GOT3 (cell line): ENCODE data around the gene MTUS2.

Experiments
- DNase-seq: peaks from one replicate; lab custom pipeline; 2025; ENCODE audit warnings: mixed read lengths; lab: John Stamatoyannopoulos, UW

Gene MTUS2

DNA sequence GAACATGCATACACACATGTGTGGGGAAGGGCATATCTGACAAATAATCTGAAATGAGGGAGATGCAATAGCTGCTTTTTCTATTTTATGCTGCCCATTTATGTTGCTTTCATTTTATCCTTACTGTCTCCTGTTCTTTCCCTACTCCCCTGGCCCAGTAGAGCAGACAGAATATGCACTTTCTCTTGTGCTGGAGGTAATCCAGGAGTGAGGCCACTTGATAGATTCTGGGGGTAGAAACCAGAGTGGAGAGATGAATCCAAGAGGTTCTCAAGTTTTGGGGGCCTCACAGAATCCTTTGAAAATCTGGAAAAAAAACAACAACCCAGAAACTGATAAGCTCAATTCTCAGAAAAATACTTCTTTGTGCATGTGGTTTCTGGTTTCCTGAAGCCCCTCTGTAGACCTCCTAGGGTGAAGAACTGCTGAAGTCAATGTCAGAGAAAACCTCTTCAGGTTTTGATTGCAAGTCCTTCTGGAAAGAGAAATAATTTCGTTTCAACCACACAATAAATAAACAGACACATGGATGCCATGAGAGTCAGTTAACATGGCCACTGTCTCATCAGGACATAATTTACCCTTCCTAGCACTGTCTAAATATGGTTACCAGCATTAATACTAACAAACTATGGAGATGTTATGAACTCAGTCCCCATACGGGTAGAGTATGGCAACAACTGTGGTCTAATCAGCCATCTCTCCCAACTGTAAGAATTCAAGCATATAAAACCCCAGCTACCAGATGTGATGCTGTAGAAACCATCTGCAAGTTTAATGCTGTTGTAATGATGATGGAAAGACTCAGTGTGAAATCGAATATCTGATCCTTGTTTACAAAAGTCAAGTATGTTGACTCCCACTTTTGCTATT lies 419.8 kb downstream of the MTUS2 start:
- no peak for DNase-seq

GRCh38 chr13:29254626-29255370 lies 434.7 kb downstream of the MTUS2 start:
- no peak for DNase-seq

DNA sequence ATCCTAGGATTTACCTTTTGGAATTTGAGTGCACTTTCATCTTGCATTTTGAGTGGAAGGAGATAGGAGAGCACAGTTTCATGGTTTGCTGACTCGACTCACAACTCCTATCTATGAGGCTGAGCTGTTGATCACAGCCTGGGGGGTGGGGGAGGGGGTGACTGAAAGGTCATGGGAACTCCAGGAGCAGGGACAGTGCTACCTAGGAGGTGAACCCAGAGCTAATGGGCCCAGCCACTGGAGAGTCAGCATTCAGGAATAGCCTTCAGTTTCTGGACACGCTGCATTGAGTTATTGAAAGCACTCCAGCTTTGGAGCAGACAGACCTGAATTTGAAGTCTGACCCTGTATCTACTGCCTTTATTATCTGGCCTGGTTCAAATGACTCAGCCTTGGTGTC lies 435.4 kb downstream of the MTUS2 start:
- no peak for DNase-seq

DNA sequence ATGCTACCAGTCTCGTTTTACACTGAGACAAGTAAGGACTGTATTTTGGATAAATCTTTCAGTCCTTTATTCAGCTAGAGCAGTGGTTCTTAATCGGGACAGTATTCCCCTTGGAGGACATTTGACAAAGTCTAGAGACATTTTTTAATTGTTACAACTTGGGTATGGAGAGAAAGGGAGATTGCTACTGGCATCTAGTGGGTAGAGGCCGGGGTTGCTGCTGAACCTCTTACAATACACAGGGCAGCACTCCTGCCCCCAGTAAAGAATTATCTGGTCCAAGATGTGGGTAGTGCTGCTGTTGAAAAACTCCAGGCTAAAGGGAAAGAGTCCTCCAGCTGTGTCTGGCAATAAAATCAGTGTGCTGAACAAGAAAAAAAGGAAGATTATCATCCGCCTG lies 440.5 kb downstream of the MTUS2 start:
- DNase-seq: no peak

GRCh38 chr13:29266261-29266660 lies 446.1 kb downstream of the MTUS2 start:
- no peak for DNase-seq

DNA sequence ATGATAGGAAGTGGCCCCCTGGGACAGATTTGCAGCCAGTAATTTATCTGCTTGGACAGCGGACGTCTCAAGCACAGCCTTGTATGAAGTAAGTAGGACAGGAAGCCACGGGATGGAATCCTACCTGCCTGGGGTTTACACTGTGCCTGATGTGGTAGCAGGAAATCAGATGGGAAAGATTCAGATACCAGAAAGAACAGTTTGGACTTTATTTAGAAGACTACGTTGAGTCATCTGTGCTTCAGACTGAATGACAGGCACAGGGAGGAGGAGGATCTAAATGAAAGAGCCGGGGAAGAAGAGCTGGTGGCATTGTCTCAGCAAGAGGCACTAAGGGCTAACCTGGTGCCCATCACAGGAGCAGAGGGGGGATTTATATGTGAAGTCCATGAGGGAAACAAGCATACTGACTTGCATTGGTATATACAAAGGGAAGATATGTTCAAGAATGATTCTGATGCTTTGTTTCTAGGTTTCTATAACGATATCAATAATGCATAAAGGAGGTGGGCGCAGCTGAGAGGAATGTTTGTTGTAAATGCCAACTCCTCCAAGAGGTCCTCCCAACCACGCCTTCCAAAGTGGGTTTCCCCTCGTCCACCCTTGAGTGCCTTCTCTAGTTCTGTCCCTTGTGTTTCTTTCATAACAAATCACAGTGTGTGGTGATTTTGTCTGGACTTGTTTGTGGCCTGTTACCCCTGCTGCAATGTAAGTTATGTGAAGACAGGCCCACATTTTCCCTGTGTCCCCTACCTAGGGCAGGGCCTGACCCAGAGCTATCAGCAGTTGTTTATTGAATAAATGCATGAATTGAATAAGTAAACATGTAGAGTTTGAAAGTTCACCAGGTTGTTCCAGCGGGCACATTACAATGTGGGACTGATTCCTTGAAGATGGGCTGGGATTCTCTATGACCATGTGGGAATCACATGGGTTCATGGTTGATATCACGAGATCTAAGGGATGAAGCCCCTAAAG lies 446.9 kb downstream of the MTUS2 start:
- no peak for DNase-seq

GRCh38 chr13:29270271-29270985 lies 450.3 kb downstream of the MTUS2 start:
- DNase-seq: no peak

DNA sequence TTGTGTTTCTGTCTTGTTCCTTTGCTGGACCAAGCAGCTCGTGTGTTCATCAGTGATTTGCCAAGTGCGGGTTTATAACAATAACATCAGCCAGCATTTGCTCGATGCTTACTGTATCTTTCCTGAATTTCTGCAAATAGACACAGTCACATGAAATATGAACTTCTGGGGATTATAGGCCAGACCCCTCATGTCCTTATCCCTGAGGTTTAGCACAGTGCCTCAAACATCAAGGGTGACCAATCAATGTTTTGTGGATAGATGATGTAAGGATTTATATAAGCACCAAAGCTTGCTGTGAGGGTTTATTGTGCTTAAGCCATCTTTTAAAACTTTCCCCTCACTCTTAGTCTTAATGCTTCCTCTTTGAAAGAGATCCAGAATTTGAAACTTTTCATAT lies 451.5 kb downstream of the MTUS2 start:
- DNase-seq: no peak

DNA sequence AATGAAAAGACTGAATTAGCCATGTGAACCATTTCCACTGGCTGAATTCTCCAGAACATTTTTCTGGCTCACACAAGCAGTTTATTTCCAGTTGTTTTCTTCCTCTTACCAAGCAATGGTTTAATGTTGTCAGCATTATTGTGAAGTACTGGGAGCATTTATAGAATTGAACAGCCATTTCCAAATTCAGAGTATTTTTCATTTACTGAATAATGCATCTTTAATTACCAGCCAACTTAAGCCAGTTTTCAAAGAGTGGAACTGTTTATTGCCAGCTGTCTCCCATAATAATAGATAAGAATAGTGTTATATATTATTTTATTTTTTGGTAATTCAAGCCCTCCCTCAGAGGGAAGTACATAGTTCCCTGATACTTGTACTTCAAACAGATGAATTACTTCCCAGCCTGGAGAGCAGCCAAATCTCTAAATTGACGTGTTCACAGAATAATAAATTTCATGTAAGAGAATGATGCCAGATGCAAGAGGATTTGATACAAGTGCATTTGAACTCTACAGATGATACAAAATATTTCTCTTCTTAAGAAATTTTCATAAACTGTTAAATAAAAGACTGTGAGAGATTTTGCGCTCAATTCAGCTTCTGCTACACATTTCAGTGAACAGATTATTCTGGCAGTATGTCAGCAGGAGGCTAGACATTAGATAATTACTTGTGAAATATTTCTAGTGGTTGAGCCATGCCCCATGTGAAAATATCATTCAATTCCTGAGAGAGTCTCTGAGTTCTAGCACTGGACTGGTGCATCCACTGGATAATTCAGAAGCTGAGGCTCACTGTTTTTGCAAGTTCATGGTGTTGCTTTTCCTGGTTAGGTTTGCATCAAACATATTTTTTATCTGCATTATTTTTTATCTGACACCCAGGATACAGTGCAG lies 459.5 kb downstream of the MTUS2 start:
- DNase-seq: no peak

DNA sequence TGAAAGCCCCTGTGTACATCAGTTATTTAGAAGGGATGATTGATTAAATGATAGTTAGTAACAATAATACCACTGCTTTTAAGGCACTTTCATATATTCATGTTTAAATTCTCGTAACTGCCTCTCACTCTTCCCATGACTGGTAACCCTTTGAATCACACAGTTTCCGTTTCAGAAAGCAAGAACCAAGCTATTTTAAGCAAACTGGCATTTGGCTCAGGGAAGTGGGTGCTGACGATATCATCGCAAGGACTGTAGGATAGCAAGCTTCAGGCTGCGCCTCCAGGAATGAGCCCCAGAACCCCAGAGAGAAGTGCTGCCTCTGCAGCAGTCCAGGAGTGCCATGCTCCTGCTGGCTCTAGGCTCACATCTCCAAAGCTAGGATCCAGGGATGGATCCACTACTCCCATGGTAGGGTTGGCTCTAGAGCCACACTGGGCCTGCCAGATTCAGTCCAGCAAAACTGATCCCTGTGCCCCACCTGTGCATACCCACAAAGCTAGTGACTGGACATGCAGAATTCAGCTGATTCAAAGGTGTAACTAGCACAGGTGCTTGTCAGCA lies 461.9 kb downstream of the MTUS2 start:
- no peak for DNase-seq

GRCh38 chr13:29284726-29285125 lies 464.6 kb downstream of the MTUS2 start:
- no peak for DNase-seq

GRCh38 chr13:29287237-29287636 lies 467.1 kb downstream of the MTUS2 start:
- no peak for DNase-seq

- DNase-seq: no peak
Measured at GRCh38 chr13:29292045-29292444, 471.9 kb downstream of the MTUS2 start.

- no peak for DNase-seq
Measured at GRCh38 chr13:29294821-29295220, 474.7 kb downstream of the MTUS2 start.

GRCh38 chr13:29301027-29301426 lies 480.9 kb downstream of the MTUS2 start:
- DNase-seq: no peak

GRCh38 chr13:29304148-29304547 lies 484.0 kb downstream of the MTUS2 start:
- DNase-seq: no peak

GRCh38 chr13:29310806-29311205 lies 490.7 kb downstream of the MTUS2 start:
- DNase-seq: no peak

DNA sequence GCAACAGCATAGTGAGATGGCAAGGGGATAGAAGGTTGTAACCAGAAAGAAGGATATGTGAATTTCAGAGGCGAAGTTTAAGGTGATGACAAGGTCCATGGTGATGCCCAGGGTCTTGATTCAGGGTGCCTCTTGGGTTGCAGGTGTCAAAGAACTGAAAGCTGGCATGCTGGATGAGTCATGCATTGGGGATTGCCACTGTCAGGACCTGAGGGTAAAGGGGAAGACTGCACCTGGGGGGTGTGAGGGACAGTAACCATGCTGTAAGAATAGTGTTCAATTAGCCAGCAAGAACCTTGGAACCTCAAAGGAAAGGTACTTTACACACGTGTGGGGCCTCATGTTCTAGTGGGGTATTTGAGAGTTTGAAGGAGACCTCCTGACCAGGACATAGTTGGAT lies 495.7 kb downstream of the MTUS2 start:
- no peak for DNase-seq

DNA sequence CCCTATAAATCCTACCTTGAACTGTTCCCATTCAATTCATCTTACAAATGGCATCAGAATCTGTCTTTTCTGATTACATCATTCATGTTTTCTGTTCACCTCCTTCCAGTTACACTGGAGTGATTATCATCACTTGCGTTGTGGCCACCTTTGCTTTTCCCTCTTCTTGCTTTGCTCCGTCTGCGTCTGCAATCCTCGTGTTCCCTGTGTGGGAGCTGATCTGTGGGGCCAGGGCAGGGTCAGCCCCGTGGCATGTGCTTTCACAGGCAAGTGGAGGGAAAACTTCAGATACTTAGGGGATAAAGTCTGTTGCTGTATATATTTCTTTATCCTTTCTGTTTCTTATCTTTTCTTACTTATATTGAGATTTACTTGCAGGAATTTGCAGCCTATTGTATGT lies 497.7 kb downstream of the MTUS2 start:
- DNase-seq: no peak

DNA sequence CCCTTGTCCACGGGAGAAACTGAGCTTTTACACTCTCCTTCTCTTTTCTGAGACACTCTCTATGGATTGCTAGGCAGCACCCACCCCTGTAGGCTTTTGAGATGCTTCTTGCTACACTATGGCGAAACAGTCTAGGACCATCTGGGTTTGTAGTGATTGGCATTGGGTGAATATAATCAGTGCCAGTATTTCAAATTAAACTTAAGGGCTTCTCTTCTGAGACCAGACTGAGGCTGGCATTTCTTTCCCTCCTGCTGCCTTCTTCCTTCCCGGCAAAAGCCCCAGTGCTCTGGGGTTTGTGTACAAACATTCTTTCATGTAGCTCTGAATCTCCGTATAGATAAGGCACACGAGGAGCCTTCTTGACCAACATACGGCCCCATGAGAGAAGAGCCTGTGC lies 498.6 kb downstream of the MTUS2 start:
- no peak for DNase-seq
